ENCODE data around the gene CYB561.

GRCh38 chr17:63445065-63445464, 1.0 kb downstream of the CYB561 start:
- no peak for TF ChIP-seq CTCF (IDR thresholded peaks at IDR 0.05)
- no peak for TF ChIP-seq POLR2A (IDR thresholded peaks at IDR 0.05)

Data from tibial nerve (tissue), 3 donors.